ENCODE results near the gene HOXD9.
A peak's percentile ranks its signal among the peaks of the same experiment; 100 is the strongest.

The HOXD9 gene

DNA sequence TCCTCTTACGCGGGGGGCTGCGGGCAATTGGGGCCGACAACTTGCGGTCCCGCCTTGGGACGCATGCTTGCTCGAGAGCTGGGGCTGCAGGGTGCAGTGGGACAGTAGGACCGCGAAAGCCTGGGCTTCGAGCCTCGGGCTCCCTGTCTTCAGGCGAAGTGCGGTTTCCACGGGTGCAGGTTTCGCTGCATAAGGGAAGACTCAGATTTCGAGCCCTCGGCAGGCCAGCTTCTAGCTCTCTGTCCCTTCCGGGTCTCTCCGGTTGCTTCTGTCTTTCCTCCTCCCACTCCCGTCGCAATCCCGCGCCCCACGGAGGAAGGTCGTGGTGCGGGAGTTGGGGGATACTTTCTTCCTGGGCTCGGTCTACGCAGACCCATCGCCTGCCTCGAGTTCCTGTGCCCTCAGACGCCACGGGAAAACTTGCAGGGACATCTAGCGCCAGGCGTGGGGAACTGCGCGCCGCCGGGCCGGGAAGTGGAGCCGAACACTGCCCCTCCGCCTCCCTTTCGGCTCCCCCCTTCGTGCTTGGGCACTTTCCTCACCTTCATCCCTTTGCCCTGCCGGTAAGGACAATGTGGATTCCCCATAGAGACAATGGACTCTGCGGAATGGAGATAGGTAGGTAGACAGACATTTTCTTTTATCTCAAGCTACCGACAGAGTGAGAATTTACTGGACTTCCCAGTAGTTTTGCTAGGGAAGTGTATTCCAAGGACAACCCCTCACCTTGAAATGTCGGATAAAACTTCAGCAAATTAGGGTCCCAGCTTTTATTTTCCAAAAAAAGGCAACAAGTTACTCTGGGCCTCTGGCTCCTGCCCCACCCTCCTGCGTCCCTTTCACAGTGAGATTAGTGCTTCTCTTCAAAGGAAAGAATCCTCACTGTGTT is 34.2 kb upstream of the HOXD9 start:
- Histone ChIP-seq H4K20me1 (ENCODE audit: insufficient read depth, low read length) (no peaks in the 10 kb centered on the region), H3K4me3 (ENCODE audit: low read length) (peak overlapping the region; percentile 63; the same call in 1 of the 2 replicates), H2AFZ (ENCODE audit: low read depth, low read length) (no peak overlapping the region; the same call in 1 of the 2 replicates), H3K4me2 (ENCODE audit: low read length) (peak overlapping the region; percentile 51), H3K9ac (ENCODE audit: low read length) (no peak overlapping the region), H3K36me3 (replicated peaks; ENCODE audit: low read depth, low read length) (no peaks in the 10 kb centered on the region), H3K79me2 (ENCODE audit: low read length) (no peaks in the 10 kb centered on the region), H3K27ac (ENCODE audit: low read length) (no peak overlapping the region), H3K27me3 (ENCODE audit: low read depth, low read length) (no peaks in the 10 kb centered on the region; the same call in 1 of the 2 replicates), H3K4me1 (ENCODE audit: low read length) (no peaks in the 10 kb centered on the region), H3K9me3 (ENCODE audit: insufficient read depth, low read length) (no peaks in the 10 kb centered on the region)
- TF ChIP-seq EZH2phosphoT487 (IDR thresholded peaks at IDR 0.05; ENCODE audit: low read depth), result no peak
- peak; percentile 49 for TF ChIP-seq CTCF (IDR thresholded peaks at IDR 0.05; ENCODE audit: low read depth, low read length)

DNA sequence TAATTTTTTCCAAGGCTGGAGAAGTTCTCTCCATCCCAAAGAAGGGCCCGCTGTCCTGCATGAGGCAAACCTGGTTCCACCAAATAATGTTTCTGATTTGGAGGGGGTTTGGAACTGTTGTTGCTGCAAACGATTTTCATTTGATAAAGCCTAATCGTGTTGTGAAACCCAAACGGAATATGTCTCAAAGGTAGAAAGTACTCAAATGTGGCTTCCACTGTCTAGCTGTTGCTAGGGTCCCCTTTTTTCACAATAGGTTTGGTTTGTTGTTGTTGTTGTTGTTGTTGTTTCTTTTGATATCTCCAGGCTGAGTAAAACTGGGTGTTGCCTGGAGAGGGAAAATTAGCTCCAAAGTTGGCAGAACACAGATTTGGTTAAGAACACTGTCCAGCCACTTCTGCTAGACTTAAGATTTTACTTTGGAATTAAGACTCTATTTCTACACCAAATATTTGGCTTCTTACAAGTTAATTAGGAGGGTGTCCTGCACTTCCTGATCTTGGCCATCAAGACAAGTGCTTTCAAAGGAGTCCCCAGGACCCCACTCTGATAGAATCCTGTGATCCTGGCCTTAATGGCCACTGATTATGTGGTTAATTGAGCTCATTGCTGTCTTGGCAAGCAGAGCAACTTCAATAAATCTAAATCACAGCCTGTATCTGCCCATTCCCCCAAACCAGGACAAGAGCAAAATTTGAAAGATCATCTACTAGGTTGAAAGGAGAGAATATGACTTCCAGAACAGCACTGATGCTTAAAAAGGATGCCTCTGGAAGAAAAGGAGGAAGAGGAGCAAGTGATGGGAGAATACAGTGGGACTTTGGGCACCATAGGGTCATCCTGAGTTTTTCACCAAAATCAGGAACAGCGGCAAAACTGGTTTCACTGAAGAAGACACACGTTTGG is 33.3 kb upstream of the HOXD9 start:
- H3K4me3 ChIP-seq (ENCODE audit: low read length), result no peak overlapping the region
- no peaks in the 10 kb centered on the region; the same call in 1 of the 2 replicates for H3K27me3 ChIP-seq (ENCODE audit: low read depth, low read length)
- no peaks in the 10 kb centered on the region for H3K79me2 ChIP-seq (ENCODE audit: low read length)
- no peaks in the 10 kb centered on the region for H3K36me3 ChIP-seq (replicated peaks; ENCODE audit: low read depth, low read length)
- H3K9me3 ChIP-seq (ENCODE audit: insufficient read depth, low read length), result no peaks in the 10 kb centered on the region
- H3K27ac ChIP-seq (ENCODE audit: low read length), result no peak overlapping the region
- H3K4me1 ChIP-seq (ENCODE audit: low read length), result no peaks in the 10 kb centered on the region
- TF ChIP-seq CTCF (IDR thresholded peaks at IDR 0.05; ENCODE audit: low read depth, low read length) (no peak), EZH2phosphoT487 (IDR thresholded peaks at IDR 0.05; ENCODE audit: low read depth) (no peak)
- H3K4me2 ChIP-seq (ENCODE audit: low read length), result 0 out of 2 replicates have a peak overlapping the region, but pooled peaks have one; percentile 51
- H3K9ac ChIP-seq (ENCODE audit: low read length), result no peak overlapping the region
- no peaks in the 10 kb centered on the region for H4K20me1 ChIP-seq (ENCODE audit: insufficient read depth, low read length)
- H2AFZ ChIP-seq (ENCODE audit: low read depth, low read length), result no peak overlapping the region

DNA sequence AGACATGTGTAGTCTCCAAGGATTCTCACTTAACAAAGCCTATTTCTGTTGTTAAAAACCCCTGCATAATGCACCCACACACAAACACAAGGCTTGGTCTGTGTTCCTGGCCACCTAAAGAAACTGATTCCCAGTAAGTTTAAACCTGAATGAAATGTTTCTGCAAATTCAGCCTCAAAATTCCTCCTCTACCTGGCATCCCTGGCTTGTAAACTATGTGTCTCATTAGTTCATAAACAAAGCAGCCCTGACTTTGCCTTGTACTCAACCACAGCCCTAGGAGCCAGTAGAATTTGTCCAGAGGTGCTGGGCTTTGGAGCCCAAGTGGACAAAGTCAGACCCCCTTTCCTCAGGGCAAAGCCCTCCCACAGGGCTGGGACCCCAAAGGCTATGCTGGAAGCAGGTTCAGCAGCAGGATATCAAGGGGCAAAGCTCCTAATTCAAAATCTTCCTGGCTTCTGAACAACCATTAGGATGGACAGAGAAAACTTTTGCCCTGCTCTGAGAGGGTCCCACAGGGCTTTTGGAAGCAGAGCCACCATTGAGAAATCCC is 32.6 kb upstream of the HOXD9 start:
- no peak for TF ChIP-seq EZH2phosphoT487 (IDR thresholded peaks at IDR 0.05; ENCODE audit: low read depth)
- TF ChIP-seq CTCF (IDR thresholded peaks at IDR 0.05; ENCODE audit: low read depth, low read length), result no peak
- Histone ChIP-seq H3K79me2 (ENCODE audit: low read length) (no peaks in the 10 kb centered on the region), H3K9ac (ENCODE audit: low read length) (no peak overlapping the region), H3K36me3 (replicated peaks; ENCODE audit: low read depth, low read length) (no peaks in the 10 kb centered on the region), H3K4me1 (ENCODE audit: low read length) (no peaks in the 10 kb centered on the region), H3K27me3 (ENCODE audit: low read depth, low read length) (no peaks in the 10 kb centered on the region; the same call in 1 of the 2 replicates), H3K4me3 (ENCODE audit: low read length) (no peak overlapping the region), H2AFZ (ENCODE audit: low read depth, low read length) (no peak overlapping the region), H3K4me2 (ENCODE audit: low read length) (no peak overlapping the region), H3K27ac (ENCODE audit: low read length) (no peak overlapping the region), H3K9me3 (ENCODE audit: insufficient read depth, low read length) (no peaks in the 10 kb centered on the region), H4K20me1 (ENCODE audit: insufficient read depth, low read length) (no peaks in the 10 kb centered on the region)
